WTC11 (cell line): ENCODE data around the gene THOP1. TPM values are rescaled to one million over a fixed set of nuclear protein-coding genes. Genes with fewer than 3 reads are reported as not detected.

Experiments
- ATAC-seq: fragments of 200-7000 bp; cut with Tn5 transposase; 2 replicates; pipeline ENCODE4 v1.10.0; 2021; ENCODE audit warnings: mild to moderate bottlenecking, moderate library complexity
- CTCF ChIA-PET: fragments of 300-600 bp; sonication (Branson Sonifier 250); formaldehyde crosslinking; loops from one replicate; lab custom pipeline; 2021; ENCODE audit warnings: antibody characterized with exemption; lab: Charles Lee
- POLR2A ChIA-PET: fragments of 350-600 bp; sonication (Branson Sonifier 250); formaldehyde crosslinking; loops from one replicate; lab custom pipeline; 2021; ENCODE audit warnings: antibody characterized with exemption; lab: Charles Lee
- DNase-seq: peaks from one replicate; pipeline ENCODE4 v3.0.0; 2021; ENCODE audit warnings: low spot score
- H3K27ac Mint-ChIP-seq: 2 replicates; pipeline ENCODE4 v1.8.0; 2021; ENCODE audit warnings: mixed read lengths
- H3K27me3 Mint-ChIP-seq: 2 replicates; pipeline ENCODE4 v1.8.0; 2021; ENCODE audit warnings: low read depth, mild to moderate bottlenecking, moderate library complexity, mixed read lengths
- H3K36me3 Mint-ChIP-seq: 2 replicates; pipeline ENCODE4 v1.8.0; 2021; ENCODE audit warnings: mixed read lengths
- H3K4me1 Mint-ChIP-seq: 2 replicates; pipeline ENCODE4 v1.8.0; 2022; ENCODE audit warnings: mixed read lengths
- H3K4me3 Mint-ChIP-seq: 2 replicates; pipeline ENCODE4 v1.8.0; 2021; ENCODE audit warnings: mild to moderate bottlenecking, moderate library complexity, mixed read lengths
- H3K9me3 Mint-ChIP-seq: 2 replicates; pipeline ENCODE4 v1.8.0; 2021; ENCODE audit warnings: mixed read lengths
- CREB1 ChIP-seq: sonication (generic); formaldehyde crosslinking; IDR thresholded peaks from 2 replicates; pipeline ENCODE4 v1.8.0; 2023; ENCODE audit warnings: mild to moderate bottlenecking, missing genetic modification reagents
- CREM ChIP-seq: sonication (generic); formaldehyde crosslinking; IDR thresholded peaks from 2 replicates; pipeline ENCODE4 v1.8.1; 2022; ENCODE audit warnings: mild to moderate bottlenecking, missing genetic modification reagents, moderate library complexity
- ELF4 ChIP-seq: sonication (generic); formaldehyde crosslinking; IDR thresholded peaks from 2 replicates; pipeline ENCODE4 v1.8.1; 2022; ENCODE audit warnings: low read depth, mild to moderate bottlenecking, moderate library complexity, missing genetic modification reagents
- ERG ChIP-seq: fragments of 250-450 bp; sonication (Bioruptor Pico); IDR thresholded peaks from 2 replicates; pipeline ENCODE4 v1.8.0; 2021; ENCODE audit warnings: mild to moderate bottlenecking
- FOXP4 ChIP-seq: sonication (generic); formaldehyde crosslinking; IDR thresholded peaks from 2 replicates; pipeline ENCODE4 v1.8.0; 2022; ENCODE audit warnings: mild to moderate bottlenecking, missing genetic modification reagents
- HMGXB4 ChIP-seq: sonication (generic); formaldehyde crosslinking; IDR thresholded peaks from 2 replicates; pipeline ENCODE4 v1.8.1; 2023; ENCODE audit warnings: mild to moderate bottlenecking, moderate library complexity, missing genetic modification reagents
- IRF2 ChIP-seq: sonication (generic); formaldehyde crosslinking; IDR thresholded peaks from 2 replicates; pipeline ENCODE4 v1.8.0; 2022; ENCODE audit warnings: low read depth, missing genetic modification reagents, borderline replicate concordance
- JUN ChIP-seq: sonication (generic); formaldehyde crosslinking; IDR thresholded peaks from 2 replicates; pipeline ENCODE4 v1.8.0; 2023; ENCODE audit warnings: mild to moderate bottlenecking, missing genetic modification reagents
- NR3C1 ChIP-seq: sonication (generic); formaldehyde crosslinking; conservative IDR thresholded peaks from 2 replicates; pipeline ENCODE4 v1.8.1; 2023; ENCODE audit warnings: low read depth, mild to moderate bottlenecking, missing genetic modification reagents
- OVOL2 ChIP-seq: fragments of 250-450 bp; sonication (Bioruptor Pico); IDR thresholded peaks from 2 replicates; pipeline ENCODE4 v1.9.0; 2021; ENCODE audit warnings: mild to moderate bottlenecking, borderline replicate concordance
- PRDM15 ChIP-seq: sonication (generic); formaldehyde crosslinking; IDR thresholded peaks from 2 replicates; pipeline ENCODE4 v1.8.0; 2022; ENCODE audit warnings: missing genetic modification reagents
- PREB ChIP-seq: sonication (generic); formaldehyde crosslinking; IDR thresholded peaks from 2 replicates; pipeline ENCODE4 v1.8.1; 2022; ENCODE audit warnings: mild to moderate bottlenecking, missing genetic modification reagents, moderate library complexity, borderline replicate concordance
- PRRX2 ChIP-seq: fragments of 250-450 bp; sonication (Bioruptor Pico); IDR thresholded peaks from 2 replicates; pipeline ENCODE4 v1.8.0; 2021; ENCODE audit warnings: mild to moderate bottlenecking
- SMAD4 ChIP-seq: sonication (generic); formaldehyde crosslinking; IDR thresholded peaks from 2 replicates; pipeline ENCODE4 v1.8.0; 2022; ENCODE audit warnings: mild to moderate bottlenecking, missing genetic modification reagents
- TCF7 ChIP-seq: sonication (generic); formaldehyde crosslinking; IDR thresholded peaks from 2 replicates; pipeline ENCODE4 v1.8.0; 2022; ENCODE audit warnings: mild to moderate bottlenecking, low read depth, missing genetic modification reagents, moderate library complexity
- ZMAT4 ChIP-seq: fragments of 250-450 bp; sonication (Bioruptor Pico); IDR thresholded peaks from 2 replicates; pipeline ENCODE4 v1.9.0; 2021; ENCODE audit warnings: mild to moderate bottlenecking
- ZNF396 ChIP-seq: fragments of 250-450 bp; sonication (Bioruptor Pico); IDR thresholded peaks from 2 replicates; pipeline ENCODE4 v1.8.0; 2021; ENCODE audit warnings: mild to moderate bottlenecking, moderate library complexity, borderline replicate concordance
- ZNF425 ChIP-seq: fragments of 250-450 bp; sonication (Bioruptor Pico); conservative IDR thresholded peaks from 2 replicates; pipeline ENCODE4 v1.9.0; 2021; ENCODE audit warnings: mild to moderate bottlenecking
- ZNF532 ChIP-seq: fragments of 250-450 bp; sonication (Bioruptor Pico); IDR thresholded peaks from 2 replicates; pipeline ENCODE4 v1.9.0; 2021; ENCODE audit warnings: mild to moderate bottlenecking, borderline replicate concordance
- total RNA-seq: library from RNA; stranded (reverse); gene quantifications from 3 replicates; pipeline ENCODE4 v1.2.3, GENCODE V29; 2021

THOP1 gene
- total RNA-seq, 1 experiment from 2014 or later: 181 TPM

GRCh38 chr19:2743099-2743498 lies 42.2 kb upstream of the THOP1 start:
- Mint-ChIP-seq H3K27me3 (peaks cover 18% of the 10 kb centered on the region), H3K9me3 (no peaks in the 10 kb centered on the region), H3K27ac (no peak overlapping the region), H3K4me1 (peaks cover 4% of the 10 kb centered on the region), H3K4me3 (no peak overlapping the region), H3K36me3 (peaks cover 3% of the 10 kb centered on the region; the same call in 1 of the 2 replicates)
- ATAC-seq (no peak), DNase-seq (no peak)
- TF ChIP-seq OVOL2: no peak
- TF ChIP-seq PRDM15 (CRISPR knock-in tag): no peak
- no peak for TF ChIP-seq ZNF425
- no peak for TF ChIP-seq ZNF396 (CRISPR knock-in tag)
- no peak for TF ChIP-seq IRF2 (CRISPR knock-in tag)
- no peak for TF ChIP-seq ZMAT4
- no peak for TF ChIP-seq NR3C1 (CRISPR knock-in tag)
- no peak for TF ChIP-seq CREB1 (CRISPR knock-in tag)
- no peak for TF ChIP-seq HMGXB4 (CRISPR knock-in tag)
- TF ChIP-seq SMAD4 (CRISPR knock-in tag): no peak
- TF ChIP-seq FOXP4: no peak
- no peak for TF ChIP-seq ERG (CRISPR knock-in tag)
- POLR2A ChIA-PET: no interaction called here
- CTCF ChIA-PET: interaction anchor here (2.0 kb wide), 1 partner anchor 95 kb away, joined by 5 read pairs; no protein-coding TSS in a partner anchor

- ChIA-PET CTCF (interaction anchor here (1.0 to 2.0 kb wide), 2 partner anchors 96 to 143 kb away, joined by 3 to 5 read pairs; no protein-coding TSS in a partner anchor), POLR2A (no interaction called here)
- H3K27me3 Mint-ChIP-seq: peaks cover 25% of the 10 kb centered on the region
- peaks cover 3% of the 10 kb centered on the region for H3K4me1 Mint-ChIP-seq
- H3K27ac Mint-ChIP-seq: no peak overlapping the region
- H3K36me3 Mint-ChIP-seq: no peaks in the 10 kb centered on the region
- H3K4me3 Mint-ChIP-seq: no peak overlapping the region
- ATAC-seq (no peak), DNase-seq (no peak)
- H3K9me3 Mint-ChIP-seq: no peaks in the 10 kb centered on the region
- TF ChIP-seq PREB (CRISPR knock-in tag): no peak
- TF ChIP-seq ZNF532 (CRISPR knock-in tag): no peak
- no peak for TF ChIP-seq PRRX2
- TF ChIP-seq ELF4 (CRISPR knock-in tag): no peak
- TF ChIP-seq TCF7 (CRISPR knock-in tag): no peak
- TF ChIP-seq CREM: no peak
- no peak for TF ChIP-seq JUN (CRISPR knock-in tag)
Measured at GRCh38 chr19:2744113-2744512, 41.2 kb upstream of the THOP1 start.
